ENCODE results near the gene APOBEC3H. TPM values are rescaled to one million over a fixed set of nuclear protein-coding genes. Genes with fewer than 3 reads are reported as not detected.

The APOBEC3H gene
- total and polyA plus RNA-seq, 12 donors: 0.15 to 8.6 (median 0.52) TPM; not detected in 3

GRCh38 chr22:39090426-39091064, 6.5 kb upstream of the APOBEC3H start:
- Histone ChIP-seq H3K27me3 (no peaks in the 10 kb centered on the region), H3K4me3 (no peak overlapping the region), H3K36me3 (replicated peaks in 1 of 2) (no peaks in the 10 kb centered on the region), H3K9me3 (replicated peaks in 1 of 3) (no peaks in the 10 kb centered on the region), H3K4me1 (replicated peaks in 1 of 2) (no peaks in the 10 kb centered on the region), H3K27ac (no peak overlapping the region)
- TF ChIP-seq POLR2A (IDR thresholded peaks at IDR 0.05): no peak
- TF ChIP-seq, protein P1, sequence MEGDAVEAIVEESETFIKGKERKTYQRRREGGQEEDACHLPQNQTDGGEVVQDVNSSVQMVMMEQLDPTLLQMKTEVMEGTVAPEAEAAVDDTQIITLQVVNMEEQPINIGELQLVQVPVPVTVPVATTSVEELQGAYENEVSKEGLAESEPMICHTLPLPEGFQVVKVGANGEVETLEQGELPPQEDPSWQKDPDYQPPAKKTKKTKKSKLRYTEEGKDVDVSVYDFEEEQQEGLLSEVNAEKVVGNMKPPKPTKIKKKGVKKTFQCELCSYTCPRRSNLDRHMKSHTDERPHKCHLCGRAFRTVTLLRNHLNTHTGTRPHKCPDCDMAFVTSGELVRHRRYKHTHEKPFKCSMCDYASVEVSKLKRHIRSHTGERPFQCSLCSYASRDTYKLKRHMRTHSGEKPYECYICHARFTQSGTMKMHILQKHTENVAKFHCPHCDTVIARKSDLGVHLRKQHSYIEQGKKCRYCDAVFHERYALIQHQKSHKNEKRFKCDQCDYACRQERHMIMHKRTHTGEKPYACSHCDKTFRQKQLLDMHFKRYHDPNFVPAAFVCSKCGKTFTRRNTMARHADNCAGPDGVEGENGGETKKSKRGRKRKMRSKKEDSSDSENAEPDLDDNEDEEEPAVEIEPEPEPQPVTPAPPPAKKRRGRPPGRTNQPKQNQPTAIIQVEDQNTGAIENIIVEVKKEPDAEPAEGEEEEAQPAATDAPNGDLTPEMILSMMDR (IDR thresholded peaks at IDR 0.05): no peak
- peak in 1 of 7 donors; percentile 19 for DNase-seq
- intact Hi-C loops (cut with DNase I): no loop called here
- 35 to 75% (median 62%) methylated on average over 5 to 15 of the region's 15 CpGs for WGBS, 4 donors

DNA sequence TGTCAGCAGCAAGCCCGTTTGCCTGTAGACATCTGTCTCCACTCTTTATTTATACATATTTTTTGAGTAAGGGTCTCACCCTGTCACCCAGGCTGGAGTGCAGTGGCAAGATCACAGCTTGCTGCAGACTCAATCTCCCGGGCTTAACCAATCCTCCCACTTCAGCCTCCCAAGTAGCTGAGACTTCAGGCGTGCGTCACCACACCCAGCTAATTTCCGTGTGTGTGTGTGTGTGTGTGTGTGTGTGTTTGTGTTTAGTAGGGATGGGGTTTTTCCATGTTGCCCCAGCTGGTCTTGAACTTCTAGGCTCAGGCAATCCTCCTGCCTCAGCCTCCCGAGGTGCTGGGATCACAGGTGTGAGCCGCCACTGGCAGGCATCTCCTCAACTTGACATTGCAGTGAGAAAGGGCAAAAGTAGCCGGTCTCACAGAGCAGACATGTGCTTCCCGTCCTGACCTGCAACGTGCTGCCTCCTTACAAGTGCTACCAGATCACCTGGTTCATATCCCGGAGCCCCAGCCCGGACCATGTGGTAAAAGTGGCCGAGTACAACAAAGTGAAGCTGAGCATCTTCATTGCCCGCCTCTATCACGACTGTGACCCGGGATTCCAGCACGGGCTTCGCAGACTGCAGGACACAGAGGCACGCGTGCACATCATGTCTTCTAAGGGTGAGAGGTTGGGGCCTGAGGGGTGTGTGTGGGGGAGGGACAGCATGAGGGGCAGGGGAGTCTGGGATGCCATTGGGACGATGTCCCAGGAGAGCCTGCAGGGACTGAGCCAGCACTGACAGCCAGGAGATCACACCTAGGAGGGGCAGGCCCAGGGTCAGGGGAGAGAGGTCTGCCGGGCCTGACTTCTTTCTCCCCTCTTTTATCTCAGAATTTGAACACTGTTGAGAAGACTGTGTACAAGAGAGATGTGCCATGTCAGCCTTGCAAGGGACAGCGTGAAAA, 5.6 kb upstream of the APOBEC3H start:
- TF ChIP-seq, protein P1 (IDR thresholded peaks at IDR 0.05): no peak
- TF ChIP-seq POLR2A (IDR thresholded peaks at IDR 0.05): no peak
- intact Hi-C loops (cut with DNase I): no loop called here
- Histone ChIP-seq H3K27ac (no peak overlapping the region), H3K9me3 (replicated peaks in 1 of 3) (no peaks in the 10 kb centered on the region), H3K27me3 (no peaks in the 10 kb centered on the region), H3K4me3 (no peak overlapping the region), H3K4me1 (replicated peaks in 1 of 2) (no peaks in the 10 kb centered on the region), H3K36me3 (replicated peaks in 1 of 2) (no peaks in the 10 kb centered on the region)
- 81 to 87% (median 83%) methylated on average over 10 to 23 of the region's 23 CpGs for WGBS, 4 donors
- DNase-seq: no peak

- WGBS, 4 donors: 73 to 80% (median 77%) methylated on average over 8 of the region's 8 CpGs
- H3K27me3 ChIP-seq: no peaks in the 10 kb centered on the region
- intact Hi-C loops (cut with DNase I): no loop called here
- no peaks in the 10 kb centered on the region for H3K9me3 ChIP-seq (replicated peaks in 1 of 3)
- TF ChIP-seq, protein P1 (IDR thresholded peaks at IDR 0.05): no peak
- TF ChIP-seq POLR2A (IDR thresholded peaks at IDR 0.05): no peak
- DNase-seq: no peak
- no peak overlapping the region for H3K4me3 ChIP-seq
- no peaks in the 10 kb centered on the region for H3K36me3 ChIP-seq (replicated peaks in 1 of 2)
- no peak overlapping the region for H3K27ac ChIP-seq
- no peaks in the 10 kb centered on the region for H3K4me1 ChIP-seq (replicated peaks in 1 of 2)
These were observed 4.8 kb upstream of the APOBEC3H start for GRCh38 chr22:39092111-39092862.

All from adrenal gland (tissue), 12 donors.